ENCODE measurements around the gene KCNMA1.

Gene KCNMA1

GRCh38 chr10:77315496-77316129 is 322.0 kb downstream of the KCNMA1 start:
- no peak for DNase-seq

DNA sequence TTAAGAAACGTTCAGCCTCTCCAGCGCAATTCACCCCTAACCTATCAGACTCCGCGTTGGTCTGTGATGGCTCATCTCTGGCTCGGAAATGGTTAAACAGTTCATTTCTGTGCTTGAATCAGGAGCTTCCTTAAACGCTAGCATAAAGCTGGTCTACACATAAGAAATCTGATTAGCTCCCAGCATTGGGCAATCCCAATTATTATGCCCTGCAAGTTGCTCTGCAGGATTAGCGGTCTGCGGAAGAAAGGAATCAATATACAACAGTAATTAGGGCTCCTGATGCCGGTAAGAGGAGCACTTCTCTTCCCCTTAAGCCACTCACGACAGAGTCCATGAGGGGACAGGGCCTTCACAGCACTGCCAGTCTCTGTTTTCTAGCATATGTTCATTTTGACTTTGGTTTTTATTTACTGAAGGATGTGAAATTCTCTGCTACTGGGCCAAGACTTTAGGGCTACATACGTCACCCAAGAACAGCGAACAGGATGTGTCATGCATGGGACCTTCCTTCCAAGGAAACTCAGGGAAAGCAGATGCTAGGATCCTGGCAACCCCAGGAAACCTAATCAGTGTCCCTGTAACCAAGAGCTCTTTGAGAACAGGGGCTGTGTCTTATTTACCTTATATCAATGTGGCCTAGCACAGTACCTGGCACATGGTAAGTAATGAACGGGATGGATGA is 324.4 kb downstream of the KCNMA1 start:
- no peak for DNase-seq

GRCh38 chr10:77311186-77311585 is 326.4 kb downstream of the KCNMA1 start:
- DNase-seq = no peak

- no peak for DNase-seq
Measured at GRCh38 chr10:77310288-77310840, 327.2 kb downstream of the KCNMA1 start.

DNA sequence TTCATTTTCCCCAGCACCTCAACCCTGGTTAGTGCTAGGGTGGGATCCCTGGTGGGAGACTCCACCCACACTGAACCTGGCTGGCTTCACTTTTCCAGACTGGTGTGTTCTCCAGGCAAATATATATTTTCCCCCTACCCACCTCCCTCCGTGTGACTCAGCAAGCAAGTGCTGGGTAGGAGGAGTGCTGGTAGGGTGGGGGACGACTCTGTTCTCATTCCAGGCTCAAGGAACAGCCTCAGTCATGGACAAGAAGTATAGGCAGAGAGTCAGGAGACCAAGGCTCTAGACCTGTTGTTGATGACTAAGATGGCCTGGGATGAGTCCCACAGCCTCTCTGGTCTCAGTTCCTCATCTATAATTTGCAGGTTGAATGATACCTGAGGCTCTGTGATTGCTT is 328.1 kb downstream of the KCNMA1 start:
- DNase-seq = no peak

DNA sequence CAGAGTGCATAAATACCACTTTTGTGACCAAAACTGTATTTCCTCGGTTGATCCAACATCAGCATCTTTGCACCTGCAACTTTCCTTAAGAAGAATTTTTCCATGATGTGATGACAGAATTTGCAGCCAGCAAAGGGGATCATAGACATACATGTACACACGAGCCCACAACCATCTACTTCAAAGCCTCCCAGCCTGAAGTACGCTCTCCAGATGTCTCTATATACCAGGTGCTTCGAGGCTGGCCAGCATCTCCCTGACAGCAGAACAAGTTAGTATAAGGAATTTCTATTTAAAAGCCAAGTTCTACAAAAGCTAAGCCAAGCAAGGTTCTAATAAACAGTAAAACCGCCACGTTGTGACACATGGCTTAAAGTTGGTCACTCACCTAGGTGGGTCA is 328.5 kb downstream of the KCNMA1 start:
- no peak for DNase-seq

GRCh38 chr10:77308084-77308732 is 329.4 kb downstream of the KCNMA1 start:
- DNase-seq = no peak

DNA sequence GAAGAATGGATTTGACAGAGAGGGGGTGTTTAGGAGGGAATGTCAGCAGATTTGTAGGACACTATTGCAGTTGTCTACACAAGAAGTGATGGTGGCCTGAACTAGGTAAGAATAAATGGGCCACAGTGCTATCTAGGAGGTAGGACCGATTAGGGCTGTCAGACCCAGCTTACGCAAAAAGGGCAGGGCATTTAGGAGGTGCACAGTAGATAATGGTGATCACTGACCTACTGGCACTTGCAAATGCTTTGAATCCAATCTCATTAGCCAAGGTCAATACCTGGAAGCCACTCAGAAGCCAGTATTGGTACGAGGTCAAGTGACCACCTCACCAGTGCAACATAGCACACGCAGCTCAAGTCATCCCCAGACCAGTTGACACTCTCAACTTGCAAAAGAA is 330.9 kb downstream of the KCNMA1 start:
- no peak for DNase-seq

- peak; percentile 70 for DNase-seq
Measured at GRCh38 chr10:77305650-77306632, 331.7 kb downstream of the KCNMA1 start.

- DNase-seq = no peak
Measured at GRCh38 chr10:77304192-77304591, 333.4 kb downstream of the KCNMA1 start.

DNA sequence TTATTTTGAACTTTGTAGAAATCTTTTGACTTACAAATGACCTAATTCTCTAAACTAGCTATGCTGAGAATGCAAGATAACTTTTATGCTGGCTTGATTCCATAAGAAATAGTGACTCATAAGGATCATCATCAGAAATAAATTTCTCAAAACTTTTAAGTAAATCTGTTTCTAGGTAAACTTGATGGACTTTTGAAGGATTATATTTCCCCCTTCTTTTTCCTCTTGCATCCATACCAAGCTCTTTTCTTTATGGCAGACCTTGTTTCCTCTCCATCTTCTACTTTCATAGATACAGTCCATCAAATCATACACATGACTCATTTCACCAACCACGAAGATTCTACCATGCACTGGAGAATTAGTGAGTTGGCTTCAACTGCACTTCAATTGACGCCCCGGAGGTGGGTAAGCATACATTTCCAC is 336.3 kb downstream of the KCNMA1 start:
- DNase-seq = peak; percentile 76

GRCh38 chr10:77300682-77301302 is 336.8 kb downstream of the KCNMA1 start:
- no peak for DNase-seq

- no peak for DNase-seq
Measured at GRCh38 chr10:77299320-77299719, 338.3 kb downstream of the KCNMA1 start.

- DNase-seq = peak; percentile 53
Measured at GRCh38 chr10:77297393-77297739, 340.2 kb downstream of the KCNMA1 start.

DNA sequence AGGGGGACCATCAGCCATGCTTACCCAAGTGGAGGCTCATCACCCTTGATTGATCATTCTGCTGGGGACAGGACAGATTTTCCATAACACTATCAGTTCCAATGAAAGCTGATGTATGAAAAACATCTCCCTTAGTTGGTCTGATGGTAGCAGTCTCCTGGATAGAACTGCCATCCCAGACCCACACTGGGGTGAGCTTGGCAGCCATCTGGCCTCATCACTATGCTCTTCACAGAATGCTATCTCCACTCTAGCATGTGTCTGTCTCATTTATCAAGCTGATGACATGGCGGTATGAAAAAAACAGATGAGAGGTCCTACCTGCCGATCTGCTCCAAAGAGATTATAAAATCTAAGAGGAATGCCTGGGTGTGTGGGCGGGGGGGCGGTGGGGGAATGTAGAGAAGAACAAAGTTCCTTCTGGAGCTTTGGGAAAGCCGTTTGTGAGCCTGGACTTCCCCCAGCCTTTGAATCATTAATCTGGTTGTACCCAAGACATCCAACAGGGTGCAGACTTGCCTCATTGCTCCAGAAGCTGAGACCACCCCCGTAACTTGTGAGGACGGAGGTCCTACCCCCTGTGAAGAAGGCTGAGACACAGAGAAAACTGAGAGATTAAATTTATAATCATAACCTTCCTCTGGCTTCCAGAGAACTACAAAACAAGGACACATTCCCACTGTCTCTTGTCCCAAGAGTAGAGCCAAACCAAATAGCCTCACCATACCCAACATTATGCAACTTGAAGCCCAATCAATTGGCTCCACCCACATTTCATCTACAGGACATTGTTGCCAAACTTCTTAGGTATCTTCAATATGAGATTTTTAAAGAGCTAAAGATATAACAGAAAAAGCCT is 340.8 kb downstream of the KCNMA1 start:
- DNase-seq = no peak

DNA sequence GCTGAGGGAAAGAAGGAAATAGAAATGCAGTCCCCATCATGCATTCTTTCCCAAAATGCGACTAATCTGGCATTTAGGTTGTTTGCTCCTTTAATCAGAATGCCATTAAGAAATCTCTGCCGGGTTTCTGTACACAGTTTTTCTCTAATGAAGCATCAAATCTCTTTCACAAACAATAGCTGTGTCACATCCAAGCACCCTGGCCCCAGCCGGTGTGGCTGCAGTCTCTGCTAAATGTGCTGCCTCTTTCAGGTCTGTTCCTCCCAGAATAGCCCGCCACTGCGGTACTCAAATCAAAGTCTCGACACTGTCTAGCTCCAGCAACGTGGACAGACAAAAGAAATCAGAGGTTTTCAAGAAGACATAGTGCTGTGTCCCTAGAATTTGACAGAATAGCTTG is 343.8 kb downstream of the KCNMA1 start:
- no peak for DNase-seq

DNA sequence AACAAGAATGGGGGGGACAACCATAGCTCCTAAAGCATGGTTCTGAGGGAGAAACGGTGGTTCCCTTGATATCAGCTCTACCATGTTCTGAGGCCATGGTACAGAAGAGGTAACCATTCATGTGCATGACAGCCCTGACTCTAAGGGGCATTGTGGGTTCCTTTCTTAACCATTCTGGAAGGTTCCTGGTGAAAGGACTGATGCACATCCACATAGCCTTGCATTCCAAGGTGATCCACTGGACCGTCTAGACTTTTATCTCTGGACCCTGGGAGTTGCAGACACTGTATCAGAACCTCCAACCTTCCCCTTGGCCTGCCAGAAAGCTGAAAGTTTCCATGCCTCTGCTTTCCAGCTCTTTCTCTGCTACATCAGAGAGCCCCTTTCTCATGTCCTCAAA is 344.3 kb downstream of the KCNMA1 start:
- DNase-seq = no peak

DNA sequence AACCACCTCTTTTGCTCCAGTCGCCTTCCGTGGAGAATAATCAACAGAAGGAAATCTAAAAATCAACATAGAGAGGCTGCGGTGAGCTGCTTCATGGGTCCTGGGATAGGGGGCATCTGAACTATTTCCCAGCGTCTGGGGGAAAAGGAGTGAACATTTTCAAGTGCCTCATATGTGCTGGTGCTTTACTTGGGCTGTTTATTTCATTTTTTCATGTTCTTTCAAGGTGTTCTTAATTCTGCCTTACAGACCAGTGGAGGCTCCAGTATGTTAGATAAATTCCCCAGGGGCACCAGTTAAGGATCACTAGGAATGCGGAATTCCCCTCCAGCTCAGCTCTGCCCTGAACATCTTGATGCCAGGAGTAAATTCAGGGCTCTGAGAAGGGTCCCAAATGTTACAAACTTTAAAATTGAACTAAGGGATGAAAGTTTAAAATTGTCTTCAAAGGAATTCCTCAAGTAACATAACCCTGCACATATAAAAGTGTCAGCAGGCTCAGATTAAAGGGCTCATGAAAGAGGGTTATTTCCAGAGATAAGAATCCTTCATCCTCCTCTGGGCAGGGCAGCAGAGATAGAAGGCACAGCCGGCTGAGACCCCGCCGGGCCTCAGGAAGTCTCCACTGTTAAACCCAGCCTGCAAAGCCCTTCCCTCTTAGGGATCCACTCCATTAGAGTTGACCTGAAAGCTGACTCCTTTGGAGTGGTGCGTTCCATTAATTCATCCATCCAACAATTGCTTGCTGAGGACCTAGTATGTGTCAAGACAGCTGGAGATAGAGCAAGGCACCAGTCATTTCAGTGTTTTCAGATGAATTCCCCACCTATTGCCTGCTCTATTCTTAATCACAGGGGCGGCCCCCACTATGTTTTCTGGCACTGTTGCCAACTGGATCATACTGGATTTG is 345.8 kb downstream of the KCNMA1 start:
- DNase-seq = peak; percentile 66

DNA sequence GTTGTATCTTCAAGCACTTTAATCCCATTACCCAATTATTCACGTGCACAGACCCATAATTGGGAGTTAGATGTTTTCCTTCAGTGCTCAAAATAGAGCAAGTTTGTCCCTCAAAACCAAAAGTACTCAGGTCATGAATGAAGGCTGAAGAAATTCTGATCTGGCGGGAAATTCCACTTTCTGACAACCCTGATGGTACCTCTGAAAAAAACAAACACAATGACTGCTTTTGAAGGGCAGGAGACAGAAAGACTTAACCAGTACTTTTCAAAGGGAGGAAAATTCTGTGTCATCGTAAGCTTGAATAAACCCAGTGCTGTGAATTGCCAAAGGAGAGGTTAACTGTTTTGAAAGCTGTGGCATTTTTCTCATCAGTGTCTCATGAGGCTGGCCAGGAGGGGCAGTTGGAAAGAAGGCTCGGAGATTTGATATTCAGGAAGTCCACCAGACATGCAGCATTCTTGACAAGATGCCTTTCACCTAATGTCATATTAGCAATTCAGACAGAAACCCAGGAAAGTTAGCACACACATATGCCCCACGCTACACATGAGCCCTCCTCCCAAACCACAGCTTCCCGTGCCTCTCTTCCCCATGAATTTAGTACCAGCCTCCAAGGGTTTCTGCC is 347.0 kb downstream of the KCNMA1 start:
- DNase-seq = peak; percentile 98

- no peak for DNase-seq
Measured at GRCh38 chr10:77289790-77290189, 347.8 kb downstream of the KCNMA1 start.
